RWPE2 (cell line): Measurements from ENCODE around the gene PLXNA3.

ENCODE experiments used
- ATAC-seq: fragments of 200-7000 bp; cut with Tn5 transposase; 3 replicates; pipeline ENCODE4 v1.9.1; 2021; ENCODE audit warnings: low read depth
- DNase-seq: peaks from one replicate; pipeline ENCODE4 v3.0.0-alpha.2; 2020; ENCODE audit warnings: low spot score
- H3K27ac ChIP-seq: fragments of 450-650 bp; 2 replicates; pipeline ENCODE4 v1.5.1; 2017; ENCODE audit warnings: mild to moderate bottlenecking; ENCODE audit not compliant: poor library complexity, severe bottlenecking
- H3K27me3 ChIP-seq: fragments of 250-450 bp; sonication (Bioruptor Pico); 2 replicates; pipeline ENCODE4 v1.5.1; 2021; ENCODE audit warnings: mild to moderate bottlenecking, moderate library complexity; ENCODE audit not compliant: insufficient read depth, poor library complexity, severe bottlenecking
- H3K36me3 ChIP-seq: fragments of 250-450 bp; sonication (Bioruptor Pico); 2 replicates; pipeline ENCODE4 v1.5.1; 2020; ENCODE audit warnings: low read depth, mild to moderate bottlenecking, moderate library complexity
- H3K4me1 ChIP-seq: fragments of 250-450 bp; sonication (Bioruptor Pico); 2 replicates; pipeline ENCODE4 v1.5.1; 2021; ENCODE audit warnings: mild to moderate bottlenecking, moderate library complexity; ENCODE audit not compliant: insufficient read depth, poor library complexity, severe bottlenecking
- H3K4me3 ChIP-seq: fragments of 250-450 bp; sonication (Bioruptor Pico); 2 replicates; pipeline ENCODE4 v1.5.1; 2021; ENCODE audit warnings: mild to moderate bottlenecking, moderate library complexity; ENCODE audit not compliant: severe bottlenecking
- H3K9me3 ChIP-seq: fragments of 250-450 bp; sonication (Bioruptor Pico); 2 replicates; pipeline ENCODE4 v1.5.1; 2021; ENCODE audit warnings: mild to moderate bottlenecking, moderate library complexity; ENCODE audit not compliant: severe bottlenecking
- CTCF ChIP-seq: fragments of 450-650 bp; IDR thresholded peaks from one replicate; pipeline ENCODE4 v1.5.1; 2017; ENCODE audit warnings: mild to moderate bottlenecking, moderate library complexity; ENCODE audit not compliant: poor library complexity, severe bottlenecking

Gene PLXNA3

GRCh38 chrX:154508384-154508745, 50.3 kb downstream of the PLXNA3 start:
- no peak for ATAC-seq
- no peak for DNase-seq
- Histone ChIP-seq H3K4me3 (no peak overlapping the region), H3K27ac (no peak overlapping the region), H3K9me3 (no peaks in the 10 kb centered on the region), H3K4me1 (peaks cover 2% of the 10 kb centered on the region), H3K36me3 (no peaks in the 10 kb centered on the region), H3K27me3 (no peaks in the 10 kb centered on the region)
- TF ChIP-seq CTCF, result no peak

DNA sequence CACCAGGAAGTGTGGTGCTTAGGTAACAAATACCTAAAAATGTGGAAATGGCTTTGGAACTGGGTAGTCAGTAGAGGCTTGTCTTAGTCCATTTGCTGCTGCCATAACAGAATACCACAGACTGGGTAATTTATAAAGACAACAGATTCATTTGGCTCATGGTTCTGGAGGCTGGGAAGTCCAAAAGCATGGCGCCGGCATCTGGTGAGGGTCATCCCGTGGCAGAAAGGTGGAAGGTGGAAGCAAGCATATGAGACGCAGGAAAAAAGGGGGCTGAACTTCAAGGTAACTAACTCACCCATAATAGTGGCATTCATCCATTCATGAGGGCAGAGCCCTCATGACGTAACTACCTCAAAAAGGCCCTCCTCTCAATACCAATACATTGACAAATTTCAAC, 51.4 kb downstream of the PLXNA3 start:
- no peak overlapping the region for H3K27ac ChIP-seq
- H3K4me3 ChIP-seq, result no peak overlapping the region
- no peaks in the 10 kb centered on the region for H3K9me3 ChIP-seq
- no peaks in the 10 kb centered on the region for H3K36me3 ChIP-seq
- no peak for TF ChIP-seq CTCF
- H3K27me3 ChIP-seq, result no peaks in the 10 kb centered on the region
- ATAC-seq (no peak), DNase-seq (no peak)
- H3K4me1 ChIP-seq, result peaks cover 2% of the 10 kb centered on the region

- DNase-seq (no peak), ATAC-seq (no peak)
- Histone ChIP-seq H3K27ac (no peak overlapping the region), H3K4me3 (no peak overlapping the region), H3K4me1 (no peaks in the 10 kb centered on the region), H3K9me3 (no peaks in the 10 kb centered on the region), H3K27me3 (no peaks in the 10 kb centered on the region), H3K36me3 (no peaks in the 10 kb centered on the region)
- TF ChIP-seq CTCF, result no peak
Measured at GRCh38 chrX:154511761-154512160, 53.7 kb downstream of the PLXNA3 start.

- H3K36me3 ChIP-seq, result no peaks in the 10 kb centered on the region
- H3K27me3 ChIP-seq, result no peaks in the 10 kb centered on the region
- no peak overlapping the region for H3K4me3 ChIP-seq
- DNase-seq (no peak), ATAC-seq (no peak)
- no peak for TF ChIP-seq CTCF
- H3K27ac ChIP-seq, result no peak overlapping the region
- H3K4me1 ChIP-seq, result no peaks in the 10 kb centered on the region
- H3K9me3 ChIP-seq, result no peaks in the 10 kb centered on the region
Measured at GRCh38 chrX:154512879-154513553, 54.9 kb downstream of the PLXNA3 start.

GRCh38 chrX:154513716-154514115, 55.6 kb downstream of the PLXNA3 start:
- Histone ChIP-seq H3K27me3 (no peaks in the 10 kb centered on the region), H3K4me1 (no peaks in the 10 kb centered on the region), H3K36me3 (no peaks in the 10 kb centered on the region), H3K9me3 (no peaks in the 10 kb centered on the region), H3K27ac (no peak overlapping the region), H3K4me3 (no peak overlapping the region)
- TF ChIP-seq CTCF, result no peak
- DNase-seq, result no peak
- ATAC-seq, result no peak
